WTC11 (cell line): ENCODE measurements around the gene FAM241A. TPM values are rescaled to one million over a fixed set of nuclear protein-coding genes. Genes with fewer than 3 reads are reported as not detected.
A peak's percentile ranks its signal among the peaks of the same experiment; 100 is the strongest.

Experiments used
- ATAC-seq: fragments of 200-7000 bp; cut with Tn5 transposase; 2 replicates; pipeline ENCODE4 v1.10.0; 2021; ENCODE audit warnings: mild to moderate bottlenecking, moderate library complexity
- CTCF ChIA-PET: fragments of 300-600 bp; sonication (Branson Sonifier 250); formaldehyde crosslinking; loops from one replicate; lab custom pipeline; 2021; ENCODE audit warnings: antibody characterized with exemption; lab: Charles Lee
- POLR2A ChIA-PET: fragments of 350-600 bp; sonication (Branson Sonifier 250); formaldehyde crosslinking; loops from one replicate; lab custom pipeline; 2021; ENCODE audit warnings: antibody characterized with exemption; lab: Charles Lee
- DNase-seq: peaks from one replicate; pipeline ENCODE4 v3.0.0; 2021; ENCODE audit warnings: low spot score
- H3K27ac Mint-ChIP-seq: 2 replicates; pipeline ENCODE4 v1.8.0; 2021; ENCODE audit warnings: mixed read lengths
- H3K27me3 Mint-ChIP-seq: 2 replicates; pipeline ENCODE4 v1.8.0; 2021; ENCODE audit warnings: low read depth, mild to moderate bottlenecking, moderate library complexity, mixed read lengths
- H3K36me3 Mint-ChIP-seq: 2 replicates; pipeline ENCODE4 v1.8.0; 2021; ENCODE audit warnings: mixed read lengths
- H3K4me1 Mint-ChIP-seq: 2 replicates; pipeline ENCODE4 v1.8.0; 2022; ENCODE audit warnings: mixed read lengths
- H3K4me3 Mint-ChIP-seq: 2 replicates; pipeline ENCODE4 v1.8.0; 2021; ENCODE audit warnings: mild to moderate bottlenecking, moderate library complexity, mixed read lengths
- H3K9me3 Mint-ChIP-seq: 2 replicates; pipeline ENCODE4 v1.8.0; 2021; ENCODE audit warnings: mixed read lengths
- CBFB ChIP-seq: sonication (generic); formaldehyde crosslinking; IDR thresholded peaks from 2 replicates; pipeline ENCODE4 v1.8.1; 2022; ENCODE audit warnings: mild to moderate bottlenecking, low read depth, missing genetic modification reagents
- EMX1 ChIP-seq: fragments of 250-450 bp; sonication (Bioruptor Pico); IDR thresholded peaks from 2 replicates; pipeline ENCODE4 v1.8.0; 2021; ENCODE audit warnings: mild to moderate bottlenecking
- FOXJ3 ChIP-seq: sonication (generic); formaldehyde crosslinking; IDR thresholded peaks from 2 replicates; pipeline ENCODE4 v1.9.0; 2021; ENCODE audit warnings: missing genetic modification reagents, mild to moderate bottlenecking, borderline replicate concordance
- GRHL2 ChIP-seq: fragments of 250-450 bp; sonication (Bioruptor Pico); IDR thresholded peaks from 2 replicates; pipeline ENCODE4 v1.8.0; 2022; ENCODE audit warnings: mild to moderate bottlenecking, moderate library complexity; ENCODE audit not compliant: insufficient replicate concordance, severe bottlenecking
- JUN ChIP-seq: sonication (generic); formaldehyde crosslinking; IDR thresholded peaks from 2 replicates; pipeline ENCODE4 v1.8.0; 2023; ENCODE audit warnings: mild to moderate bottlenecking, missing genetic modification reagents
- KAT7 ChIP-seq: sonication (generic); formaldehyde crosslinking; IDR thresholded peaks from 2 replicates; pipeline ENCODE4 v1.8.1; 2023; ENCODE audit warnings: missing genetic modification reagents, mild to moderate bottlenecking, borderline replicate concordance
- MXD4 ChIP-seq: fragments of 250-450 bp; sonication (Bioruptor Pico); IDR thresholded peaks from 2 replicates; pipeline ENCODE4 v1.8.0; 2021; ENCODE audit warnings: mild to moderate bottlenecking, moderate library complexity, borderline replicate concordance
- MYBL2 ChIP-seq: sonication (generic); formaldehyde crosslinking; IDR thresholded peaks from 2 replicates; pipeline ENCODE4 v1.8.1; 2023; ENCODE audit warnings: mild to moderate bottlenecking, moderate library complexity, missing genetic modification reagents
- NR2C2 ChIP-seq: sonication (generic); formaldehyde crosslinking; IDR thresholded peaks from 2 replicates; pipeline ENCODE4 v1.8.0; 2022; ENCODE audit warnings: mild to moderate bottlenecking, missing genetic modification reagents
- OVOL2 ChIP-seq: fragments of 250-450 bp; sonication (Bioruptor Pico); IDR thresholded peaks from 2 replicates; pipeline ENCODE4 v1.9.0; 2021; ENCODE audit warnings: mild to moderate bottlenecking, borderline replicate concordance
- ZBTB21 ChIP-seq: sonication (generic); formaldehyde crosslinking; IDR thresholded peaks from 2 replicates; pipeline ENCODE4 v1.8.1; 2023; ENCODE audit warnings: mild to moderate bottlenecking, missing genetic modification reagents, borderline replicate concordance
- ZNF219 ChIP-seq: sonication (generic); formaldehyde crosslinking; IDR thresholded peaks from 2 replicates; pipeline ENCODE4 v1.8.0; 2023; ENCODE audit warnings: missing genetic modification reagents, mild to moderate bottlenecking, borderline replicate concordance
- ZNF263 ChIP-seq: sonication (generic); formaldehyde crosslinking; IDR thresholded peaks from 2 replicates; pipeline ENCODE4 v1.8.1; 2022; ENCODE audit warnings: low read depth, mild to moderate bottlenecking, moderate library complexity, missing genetic modification reagents
- ZNF671 ChIP-seq: fragments of 250-450 bp; sonication (Bioruptor Pico); IDR thresholded peaks from 2 replicates; pipeline ENCODE4 v1.8.0; 2021; ENCODE audit warnings: mild to moderate bottlenecking
- total RNA-seq: library from RNA; stranded (reverse); gene quantifications from 3 replicates; pipeline ENCODE4 v1.2.3, GENCODE V29; 2021
- TF ChIP-seq, protein P1 (sequence below): fragments of 200-600 bp; IDR thresholded peaks from 2 replicates; pipeline ENCODE4 v1.8.0; 2022; ENCODE audit warnings: antibody characterized with exemption
- TF ChIP-seq, protein P2 (sequence below): fragments of 250-450 bp; sonication (Bioruptor Pico); IDR thresholded peaks from 2 replicates; pipeline ENCODE4 v2.1.2; 2022; ENCODE audit warnings: mild to moderate bottlenecking, moderate library complexity
- TF ChIP-seq, protein P3 (sequence below): fragments of 250-450 bp; sonication (Bioruptor Pico); IDR thresholded peaks from 2 replicates; pipeline ENCODE4 v1.9.0; 2021; ENCODE audit warnings: mild to moderate bottlenecking
- TF ChIP-seq, protein P4 (sequence below): sonication (generic); formaldehyde crosslinking; IDR thresholded peaks from 2 replicates; pipeline ENCODE4 v1.8.1; 2023; ENCODE audit warnings: mild to moderate bottlenecking, missing genetic modification reagents, borderline replicate concordance

FAM241A gene
- total RNA-seq, 1 experiment from 2014 or later, result 0.22 TPM

DNA sequence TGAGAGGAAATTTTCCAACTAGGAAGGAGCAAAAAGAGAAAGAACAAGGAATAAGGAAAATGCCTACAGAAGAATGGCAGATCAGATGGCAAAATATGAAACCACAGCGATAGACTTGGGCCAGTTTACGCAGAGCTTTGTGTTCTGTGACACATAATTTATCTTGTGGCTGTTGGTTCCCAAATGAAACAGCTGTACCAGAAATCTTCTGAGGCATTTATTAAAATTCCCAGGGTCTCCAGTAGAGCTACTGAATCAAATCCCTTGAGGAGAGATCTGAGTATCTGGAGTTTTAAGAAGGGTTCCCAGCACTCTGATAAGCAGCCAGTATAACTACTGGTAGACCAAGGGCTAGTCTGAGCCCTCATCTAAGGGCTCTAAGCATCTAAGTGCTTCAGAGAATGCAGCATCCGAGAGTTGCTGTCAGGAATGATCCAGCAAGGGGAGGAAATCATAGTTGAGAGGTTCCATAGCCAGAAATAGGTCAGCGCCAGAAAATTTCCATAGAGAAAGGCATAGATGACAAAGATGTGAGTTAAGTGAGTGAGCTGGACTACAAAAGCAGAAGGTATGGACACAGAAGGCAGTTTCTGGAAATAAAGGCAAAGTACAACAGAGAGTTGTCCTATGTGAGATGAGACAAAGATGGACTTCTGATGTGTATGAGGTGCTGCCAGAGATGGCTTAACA is 46.3 kb upstream of the FAM241A start (continued):
- TF ChIP-seq ZBTB21 (CRISPR knock-in tag), result no peak

DNA sequence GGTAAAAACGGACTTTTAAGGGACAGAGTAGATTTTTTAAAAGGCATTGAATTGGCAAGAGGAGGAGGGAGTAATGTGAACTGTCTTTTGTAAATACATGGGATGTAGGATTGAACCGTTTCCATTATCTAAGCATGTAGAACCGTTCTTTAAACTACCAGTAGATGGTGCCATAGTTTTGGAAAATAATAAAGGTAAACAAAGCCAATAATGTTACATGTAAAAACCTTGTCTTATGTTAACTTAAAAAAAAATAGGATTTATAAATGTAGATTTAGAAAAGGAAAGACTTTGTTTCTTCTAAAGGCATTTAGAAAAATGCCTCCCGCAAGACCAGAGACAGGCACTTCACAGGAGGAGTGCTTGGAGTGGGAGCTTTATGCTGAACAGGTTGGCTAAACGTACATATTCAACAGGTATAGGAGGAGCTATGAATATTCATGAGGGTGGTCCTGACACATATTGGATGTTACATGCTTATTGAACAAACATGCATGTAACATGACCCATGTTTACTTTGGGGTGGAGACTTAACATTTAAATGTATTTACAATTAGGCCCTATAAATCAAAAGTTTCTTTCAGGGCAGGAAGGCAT is 45.5 kb upstream of the FAM241A start:
- no peak for DNase-seq
- Mint-ChIP-seq H3K9me3 (no peaks in the 10 kb centered on the region), H3K27me3 (no peaks in the 10 kb centered on the region; the same call in 1 of the 2 replicates), H3K4me3 (no peak overlapping the region), H3K4me1 (peaks cover 3% of the 10 kb centered on the region; the same call in 1 of the 2 replicates), H3K27ac (peak overlapping the region; percentile 17; the same call in 1 of the 2 replicates), H3K36me3 (no peaks in the 10 kb centered on the region)
- no peak for TF ChIP-seq NR2C2 (CRISPR knock-in tag)
- TF ChIP-seq, protein P1, sequence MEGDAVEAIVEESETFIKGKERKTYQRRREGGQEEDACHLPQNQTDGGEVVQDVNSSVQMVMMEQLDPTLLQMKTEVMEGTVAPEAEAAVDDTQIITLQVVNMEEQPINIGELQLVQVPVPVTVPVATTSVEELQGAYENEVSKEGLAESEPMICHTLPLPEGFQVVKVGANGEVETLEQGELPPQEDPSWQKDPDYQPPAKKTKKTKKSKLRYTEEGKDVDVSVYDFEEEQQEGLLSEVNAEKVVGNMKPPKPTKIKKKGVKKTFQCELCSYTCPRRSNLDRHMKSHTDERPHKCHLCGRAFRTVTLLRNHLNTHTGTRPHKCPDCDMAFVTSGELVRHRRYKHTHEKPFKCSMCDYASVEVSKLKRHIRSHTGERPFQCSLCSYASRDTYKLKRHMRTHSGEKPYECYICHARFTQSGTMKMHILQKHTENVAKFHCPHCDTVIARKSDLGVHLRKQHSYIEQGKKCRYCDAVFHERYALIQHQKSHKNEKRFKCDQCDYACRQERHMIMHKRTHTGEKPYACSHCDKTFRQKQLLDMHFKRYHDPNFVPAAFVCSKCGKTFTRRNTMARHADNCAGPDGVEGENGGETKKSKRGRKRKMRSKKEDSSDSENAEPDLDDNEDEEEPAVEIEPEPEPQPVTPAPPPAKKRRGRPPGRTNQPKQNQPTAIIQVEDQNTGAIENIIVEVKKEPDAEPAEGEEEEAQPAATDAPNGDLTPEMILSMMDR, result peak; percentile 24; the same call in 1 of the 2 replicates
- peak; percentile 92 for ATAC-seq
- ChIA-PET POLR2A (interaction anchor here (1.1 kb wide), 1 partner anchor 132 kb away, joined by 4 read pairs; the partner anchor contains the start of gene AP1AR), CTCF (interaction anchor here (0.7 to 2.4 kb wide), 38 partner anchors 9 to 505 kb away, joined by 3 to 52 read pairs (median 3); partner anchors contain the start of gene AP1AR)

DNA sequence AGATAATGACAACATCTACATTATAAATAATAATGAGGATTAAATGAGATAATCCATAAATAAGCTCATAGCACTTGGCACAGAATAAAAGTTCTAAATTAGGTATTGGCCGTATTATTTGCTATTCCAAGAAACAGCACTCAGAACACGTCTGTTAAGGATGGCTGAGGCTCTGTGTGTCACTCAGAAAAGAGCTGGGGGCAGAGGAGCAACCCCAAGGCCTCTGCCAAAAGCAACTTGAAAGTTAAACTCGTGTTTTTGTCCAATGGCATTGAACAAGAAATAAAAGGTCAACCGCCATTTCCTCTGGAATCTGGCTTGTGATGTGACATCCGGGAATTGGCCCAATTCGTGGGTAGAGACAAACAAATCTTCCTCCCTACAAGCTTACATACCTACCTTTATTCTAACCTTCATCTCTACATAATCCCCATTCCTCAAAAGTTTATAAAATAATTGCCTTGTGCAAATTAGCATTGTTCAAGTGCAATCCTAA is 42.3 kb upstream of the FAM241A start:
- TF ChIP-seq MXD4 (CRISPR knock-in tag) (no peak), ZNF263 (CRISPR knock-in tag) (no peak), GRHL2 (CRISPR knock-in tag) (no peak), FOXJ3 (CRISPR knock-in tag) (no peak), KAT7 (no peak), JUN (no peak), ZNF219 (CRISPR knock-in tag) (no peak), CBFB (CRISPR knock-in tag) (no peak), ZNF671 (CRISPR knock-in tag) (no peak)
- TF ChIP-seq, protein P2, sequence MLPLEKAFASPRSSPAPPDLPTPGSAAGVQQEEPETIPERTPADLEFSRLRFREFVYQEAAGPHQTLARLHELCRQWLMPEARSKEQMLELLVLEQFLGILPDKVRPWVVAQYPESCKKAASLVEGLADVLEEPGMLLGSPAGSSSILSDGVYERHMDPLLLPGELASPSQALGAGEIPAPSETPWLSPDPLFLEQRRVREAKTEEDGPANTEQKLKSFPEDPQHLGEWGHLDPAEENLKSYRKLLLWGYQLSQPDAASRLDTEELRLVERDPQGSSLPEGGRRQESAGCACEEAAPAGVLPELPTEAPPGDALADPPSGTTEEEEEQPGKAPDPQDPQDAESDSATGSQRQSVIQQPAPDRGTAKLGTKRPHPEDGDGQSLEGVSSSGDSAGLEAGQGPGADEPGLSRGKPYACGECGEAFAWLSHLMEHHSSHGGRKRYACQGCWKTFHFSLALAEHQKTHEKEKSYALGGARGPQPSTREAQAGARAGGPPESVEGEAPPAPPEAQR (CRISPR knock-in tag), result no peak
- TF ChIP-seq, protein P3, sequence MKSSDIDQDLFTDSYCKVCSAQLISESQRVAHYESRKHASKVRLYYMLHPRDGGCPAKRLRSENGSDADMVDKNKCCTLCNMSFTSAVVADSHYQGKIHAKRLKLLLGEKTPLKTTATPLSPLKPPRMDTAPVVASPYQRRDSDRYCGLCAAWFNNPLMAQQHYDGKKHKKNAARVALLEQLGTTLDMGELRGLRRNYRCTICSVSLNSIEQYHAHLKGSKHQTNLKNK (CRISPR knock-in tag), result no peak
- H3K4me1 Mint-ChIP-seq, result peaks cover 3% of the 10 kb centered on the region; the same call in 1 of the 2 replicates
- no peaks in the 10 kb centered on the region; the same call in 1 of the 2 replicates for H3K27me3 Mint-ChIP-seq
- H3K36me3 Mint-ChIP-seq, result no peaks in the 10 kb centered on the region
- H3K9me3 Mint-ChIP-seq, result no peaks in the 10 kb centered on the region
- H3K27ac Mint-ChIP-seq, result no peak overlapping the region
- ChIA-PET POLR2A (no interaction called here), CTCF (no interaction called here)
- H3K4me3 Mint-ChIP-seq, result no peak overlapping the region
- DNase-seq (no peak), ATAC-seq (no peak)

DNA sequence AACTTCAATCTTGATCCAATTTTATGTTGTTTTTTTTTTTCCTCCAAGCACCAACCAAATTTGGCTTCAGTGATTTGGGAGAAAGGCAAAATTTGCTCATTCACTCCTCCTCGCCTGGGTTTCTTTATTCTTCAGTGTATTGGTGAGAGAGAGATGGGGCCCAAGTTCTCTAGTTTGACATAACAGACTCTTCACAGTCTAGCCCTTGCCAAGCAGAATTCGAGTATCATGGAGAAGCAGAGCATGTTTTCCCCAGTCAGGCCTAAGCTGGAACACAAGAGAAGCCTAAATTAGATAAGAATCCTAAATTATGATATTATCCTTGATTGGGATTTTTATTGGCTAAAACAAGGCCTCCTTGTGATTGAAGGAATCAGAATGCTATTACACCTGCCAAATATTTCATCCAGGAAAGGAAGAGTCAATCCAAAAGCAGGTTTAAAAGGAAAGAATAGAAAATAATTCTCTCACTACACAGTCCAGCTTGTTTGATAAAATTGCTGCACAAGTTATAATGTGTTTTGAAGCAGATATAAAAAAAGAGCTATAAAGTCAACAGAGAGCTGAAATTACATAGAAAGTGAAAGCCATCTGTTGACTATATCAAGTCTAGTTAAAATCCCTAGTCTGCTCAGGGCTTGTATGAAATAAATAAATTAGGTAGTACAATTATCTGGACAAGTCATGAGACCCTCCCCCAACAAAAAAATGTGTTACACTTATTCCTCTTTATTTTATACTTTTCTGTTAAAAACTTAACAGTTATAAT is 39.9 kb upstream of the FAM241A start:
- Mint-ChIP-seq H3K9me3 (no peaks in the 10 kb centered on the region), H3K27me3 (no peaks in the 10 kb centered on the region), H3K4me1 (no peaks in the 10 kb centered on the region), H3K4me3 (no peak overlapping the region)
- no peak for ATAC-seq
- POLR2A ChIA-PET, result no interaction called here
- TF ChIP-seq, protein P4, sequence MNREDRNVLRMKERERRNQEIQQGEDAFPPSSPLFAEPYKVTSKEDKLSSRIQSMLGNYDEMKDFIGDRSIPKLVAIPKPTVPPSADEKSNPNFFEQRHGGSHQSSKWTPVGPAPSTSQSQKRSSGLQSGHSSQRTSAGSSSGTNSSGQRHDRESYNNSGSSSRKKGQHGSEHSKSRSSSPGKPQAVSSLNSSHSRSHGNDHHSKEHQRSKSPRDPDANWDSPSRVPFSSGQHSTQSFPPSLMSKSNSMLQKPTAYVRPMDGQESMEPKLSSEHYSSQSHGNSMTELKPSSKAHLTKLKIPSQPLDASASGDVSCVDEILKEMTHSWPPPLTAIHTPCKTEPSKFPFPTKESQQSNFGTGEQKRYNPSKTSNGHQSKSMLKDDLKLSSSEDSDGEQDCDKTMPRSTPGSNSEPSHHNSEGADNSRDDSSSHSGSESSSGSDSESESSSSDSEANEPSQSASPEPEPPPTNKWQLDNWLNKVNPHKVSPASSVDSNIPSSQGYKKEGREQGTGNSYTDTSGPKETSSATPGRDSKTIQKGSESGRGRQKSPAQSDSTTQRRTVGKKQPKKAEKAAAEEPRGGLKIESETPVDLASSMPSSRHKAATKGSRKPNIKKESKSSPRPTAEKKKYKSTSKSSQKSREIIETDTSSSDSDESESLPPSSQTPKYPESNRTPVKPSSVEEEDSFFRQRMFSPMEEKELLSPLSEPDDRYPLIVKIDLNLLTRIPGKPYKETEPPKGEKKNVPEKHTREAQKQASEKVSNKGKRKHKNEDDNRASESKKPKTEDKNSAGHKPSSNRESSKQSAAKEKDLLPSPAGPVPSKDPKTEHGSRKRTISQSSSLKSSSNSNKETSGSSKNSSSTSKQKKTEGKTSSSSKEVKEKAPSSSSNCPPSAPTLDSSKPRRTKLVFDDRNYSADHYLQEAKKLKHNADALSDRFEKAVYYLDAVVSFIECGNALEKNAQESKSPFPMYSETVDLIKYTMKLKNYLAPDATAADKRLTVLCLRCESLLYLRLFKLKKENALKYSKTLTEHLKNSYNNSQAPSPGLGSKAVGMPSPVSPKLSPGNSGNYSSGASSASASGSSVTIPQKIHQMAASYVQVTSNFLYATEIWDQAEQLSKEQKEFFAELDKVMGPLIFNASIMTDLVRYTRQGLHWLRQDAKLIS (CRISPR knock-in tag), result no peak
- no peak for TF ChIP-seq MYBL2 (CRISPR knock-in tag)
- no peak for TF ChIP-seq EMX1 (CRISPR knock-in tag)
- TF ChIP-seq OVOL2 (CRISPR knock-in tag), result no peak
- TF ChIP-seq, all 79 proteins: peak for 0
- CTCF ChIA-PET, result no interaction called here
- Mint-ChIP-seq H3K36me3 (no peaks in the 10 kb centered on the region), H3K27ac (no peak overlapping the region)
- no peak for DNase-seq
